Lung (tissue), 12 donors: Measurements from ENCODE around the gene EXOC3L2. TPM values are rescaled to one million over a fixed set of nuclear protein-coding genes. Genes with fewer than 3 reads are reported as not detected.
A peak's percentile ranks its signal among the peaks of the same experiment; 100 is the strongest.
"Not testable (repeated sequence)": the region's sequence is repeated elsewhere in the genome, so short reads cannot be mapped to it uniquely, and the experiment has no call there.

Experiments used
- ATAC-seq: fragments of 200-7000 bp; cut with Tn5 transposase; one replicate; pipeline ENCODE4 v1.9.1; 2020; ENCODE audit warnings: moderate number of reproducible peaks; ENCODE audit not compliant: insufficient read depth, low FRiP score
- DNase-seq, 3 donors: peaks; one replicate each; pipeline ENCODE4 v3.0.0-alpha.2; 2013 to 2017
- H3K27ac ChIP-seq, 2 donors: one replicate each; pipeline ENCODE4 v1.5.1; 2013; ENCODE audit warnings: mild to moderate bottlenecking in 2 of 2, moderate library complexity in 2 of 2, control low read depth in 1 of 2, inconsistent platforms in 1 of 2, low read depth in 1 of 2, low read length in 1 of 2
- H3K27me3 ChIP-seq, 3 donors: one replicate each; pipeline ENCODE4 v1.5.1; 2013; ENCODE audit warnings: low read length in 2 of 3; ENCODE audit not compliant: control insufficient read depth in 3 of 3, insufficient read depth in 3 of 3
- H3K36me3 ChIP-seq, 4 donors: one replicate each; pipeline ENCODE4 v1.5.1; 2013; ENCODE audit warnings: low read length in 4 of 4, mild to moderate bottlenecking in 1 of 4, moderate library complexity in 1 of 4; ENCODE audit not compliant: control insufficient read depth in 4 of 4, insufficient read depth in 4 of 4
- H3K4me1 ChIP-seq, 5 donors: one replicate each; pipeline ENCODE4 v1.5.1; 2013; ENCODE audit warnings: low read length in 5 of 5, mild to moderate bottlenecking in 2 of 5, moderate library complexity in 1 of 5; ENCODE audit not compliant: control insufficient read depth in 5 of 5, insufficient read depth in 5 of 5
- H3K4me3 ChIP-seq: one replicate; pipeline ENCODE4 v1.5.1; 2013; ENCODE audit warnings: mild to moderate bottlenecking, control low read depth, moderate library complexity
- H3K9ac ChIP-seq, 2 donors: one replicate each; pipeline ENCODE4 v1.5.1; 2013; ENCODE audit warnings: low read length in 2 of 2, control low read depth in 1 of 2; ENCODE audit not compliant: insufficient read depth in 1 of 2
- H3K9me3 ChIP-seq, 4 donors: one replicate each; pipeline ENCODE4 v1.5.1; 2013; ENCODE audit warnings: low read length in 3 of 4, mild to moderate bottlenecking in 1 of 4, moderate library complexity in 1 of 4; ENCODE audit not compliant: control insufficient read depth in 4 of 4, insufficient read depth in 3 of 4
- WGBS, 2 donors: extraction: QIAGEN DNeasy Blood & Tissue Kit; methylation state at CpG; one replicate each; pipeline ENCODE4 v1.1.7; 2013; 5-methylcytosine and 5-hydroxymethylcytosine counted together
- polyA plus RNA-seq, 2 donors: library from polyadenylated mRNA; stranded (reverse); fragments of 200-250 nt; gene quantifications; one replicate each; pipeline ENCODE4 v1.2.1, GENCODE V29; 2013
- total RNA-seq, 2 donors: library from RNA; depleted of rRNA in 1 of 2; stranded (reverse); fragments of >200 nt in 1 of 2; gene quantifications; one replicate each; pipeline ENCODE4 v1.2.1, GENCODE V29; 2014 to 2021
- TF ChIP-seq, protein P1 (sequence below): IDR thresholded peaks from 2 replicates; pipeline ENCODE4 v1.5.1; 2012; ENCODE audit warnings: mild to moderate bottlenecking; ENCODE audit errors: control extremely low read depth, extremely low read depth
- donor health status: control.
- donor health status: control.
- donor health status: Bipolar disorder and iron deficiency.
- donor health status: healthy.
- donor health status: DM: yes; HTN: yes; CAD: no.

The EXOC3L2 gene
- total and polyA plus RNA-seq, 4 donors, result 1.7 to 2.8 (median 2.4) TPM

DNA sequence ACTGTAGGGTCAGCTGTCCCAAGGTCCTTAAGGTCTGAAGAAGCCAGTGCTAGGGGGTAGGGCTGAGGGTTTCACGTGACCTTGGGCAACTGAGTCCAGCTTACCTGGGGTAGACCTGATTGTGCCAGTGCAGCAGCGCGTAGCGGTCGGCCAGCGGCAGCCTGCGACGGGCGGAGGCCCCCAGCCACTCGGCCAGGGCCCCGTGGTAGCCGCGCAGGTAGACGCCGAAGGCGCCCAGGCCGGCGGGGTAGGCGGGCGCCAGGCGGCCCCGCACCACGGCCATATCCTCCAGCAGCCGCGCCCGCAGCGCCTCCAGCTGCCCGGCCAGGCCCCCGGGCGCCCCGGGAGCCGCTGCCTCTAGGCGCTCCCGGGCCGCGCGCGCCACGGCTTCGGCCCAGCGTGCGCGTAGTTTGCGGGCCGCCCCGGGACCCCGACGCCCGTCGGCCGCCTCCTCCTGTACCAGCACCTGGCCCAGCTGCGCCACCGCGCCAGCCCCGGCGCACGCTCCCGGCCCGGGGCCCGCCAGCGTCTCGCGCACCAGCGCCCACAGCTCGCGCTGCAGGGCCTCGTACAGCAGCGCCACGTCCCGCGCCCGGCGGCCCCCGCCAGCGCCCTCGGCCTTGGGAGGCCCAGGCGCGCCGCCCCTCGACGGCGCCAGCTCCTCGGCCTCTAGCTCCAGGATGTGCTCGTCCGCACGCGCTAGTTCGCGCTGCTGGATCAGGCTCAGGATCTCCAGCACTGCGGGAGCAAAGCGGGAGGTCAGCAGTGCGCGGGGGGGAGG is 10.9 kb downstream of the EXOC3L2 start:
- Histone ChIP-seq H3K27ac (no peak overlapping the region), H3K9ac (no peak overlapping the region), H3K27me3 (peaks cover 0 to 41% (median 11%) of the 10 kb centered on the region in 3 donors), H3K9me3 (peaks cover 0 to 2% (median 0%) of the 10 kb centered on the region in 4 donors), H3K4me3 (no peak overlapping the region), H3K36me3 (no peaks in the 10 kb centered on the region), H3K4me1 (peaks cover 0 to 14% (median 0%) of the 10 kb centered on the region in 5 donors)
- TF ChIP-seq, protein P1, sequence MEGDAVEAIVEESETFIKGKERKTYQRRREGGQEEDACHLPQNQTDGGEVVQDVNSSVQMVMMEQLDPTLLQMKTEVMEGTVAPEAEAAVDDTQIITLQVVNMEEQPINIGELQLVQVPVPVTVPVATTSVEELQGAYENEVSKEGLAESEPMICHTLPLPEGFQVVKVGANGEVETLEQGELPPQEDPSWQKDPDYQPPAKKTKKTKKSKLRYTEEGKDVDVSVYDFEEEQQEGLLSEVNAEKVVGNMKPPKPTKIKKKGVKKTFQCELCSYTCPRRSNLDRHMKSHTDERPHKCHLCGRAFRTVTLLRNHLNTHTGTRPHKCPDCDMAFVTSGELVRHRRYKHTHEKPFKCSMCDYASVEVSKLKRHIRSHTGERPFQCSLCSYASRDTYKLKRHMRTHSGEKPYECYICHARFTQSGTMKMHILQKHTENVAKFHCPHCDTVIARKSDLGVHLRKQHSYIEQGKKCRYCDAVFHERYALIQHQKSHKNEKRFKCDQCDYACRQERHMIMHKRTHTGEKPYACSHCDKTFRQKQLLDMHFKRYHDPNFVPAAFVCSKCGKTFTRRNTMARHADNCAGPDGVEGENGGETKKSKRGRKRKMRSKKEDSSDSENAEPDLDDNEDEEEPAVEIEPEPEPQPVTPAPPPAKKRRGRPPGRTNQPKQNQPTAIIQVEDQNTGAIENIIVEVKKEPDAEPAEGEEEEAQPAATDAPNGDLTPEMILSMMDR, result no peak
- 55 to 60% methylated on average over 79 to 93 of the region's 93 CpGs for WGBS, 2 donors
- ATAC-seq (no peak), DNase-seq (peak; percentile 15 to 52 (median 26))

DNA sequence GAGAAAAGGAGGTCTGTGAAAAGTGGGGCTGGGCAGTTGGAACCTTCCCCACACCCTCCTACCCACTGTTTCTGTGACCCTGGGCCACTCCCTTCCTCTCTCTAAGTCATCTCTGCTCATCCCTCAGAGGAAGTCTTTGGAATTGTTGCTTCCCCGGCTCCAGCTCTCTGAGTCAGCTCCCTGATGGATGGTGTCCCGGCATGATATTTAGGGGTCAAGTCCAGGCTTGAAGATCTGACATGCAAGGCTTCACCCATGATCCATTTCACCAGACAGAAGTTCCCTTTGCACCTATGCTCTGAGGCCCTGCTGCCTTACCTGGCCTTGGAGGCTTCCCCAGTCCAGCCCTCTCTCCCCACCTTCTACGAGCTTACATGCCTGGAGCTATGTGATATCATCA is 13.3 kb downstream of the EXOC3L2 start:
- ATAC-seq (no peak), DNase-seq (no peak)
- TF ChIP-seq, protein P1, result no peak
- 59 to 74% methylated on average over 3 of the region's 3 CpGs for WGBS, 2 donors
- peaks cover 0 to 35% (median 11%) of the 10 kb centered on the region in 3 donors for H3K27me3 ChIP-seq
- peaks cover 0 to 12% (median 0%) of the 10 kb centered on the region in 5 donors for H3K4me1 ChIP-seq
- no peak overlapping the region for H3K4me3 ChIP-seq
- H3K27ac ChIP-seq, result no peak overlapping the region
- no peak overlapping the region for H3K9ac ChIP-seq
- H3K36me3 ChIP-seq, result peaks cover 0 to 3% (median 0%) of the 10 kb centered on the region in 4 donors
- H3K9me3 ChIP-seq, result peaks cover 0 to 2% (median 0%) of the 10 kb centered on the region in 4 donors

DNA sequence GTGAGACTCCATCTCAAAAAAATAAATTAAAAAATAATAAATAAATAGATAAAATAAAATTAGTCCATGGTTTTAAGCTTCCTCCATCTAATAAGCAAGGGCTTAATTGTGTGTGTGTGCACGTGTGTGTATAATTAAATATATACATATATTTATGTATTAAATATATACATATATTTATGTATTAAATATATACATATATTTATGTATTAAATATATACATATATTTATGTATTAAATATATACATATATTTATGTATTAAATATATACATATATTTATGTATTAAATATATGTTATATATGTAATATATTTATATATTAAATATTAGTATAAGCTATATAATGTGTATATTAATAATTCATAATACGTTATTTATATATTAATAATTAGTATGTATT is 16.2 kb downstream of the EXOC3L2 start:
- not testable (repeated sequence) for ATAC-seq, H3K9me3 ChIP-seq, H3K9ac ChIP-seq, H3K36me3 ChIP-seq, H3K4me1 ChIP-seq, H3K4me3 ChIP-seq, DNase-seq, H3K27ac ChIP-seq
- WGBS, 2 donors, result 93 to 97% methylated on average over 2 of the region's 2 CpGs
- peaks cover 0 to 22% (median 9%) of the 10 kb centered on the region in 3 donors for H3K27me3 ChIP-seq

DNA sequence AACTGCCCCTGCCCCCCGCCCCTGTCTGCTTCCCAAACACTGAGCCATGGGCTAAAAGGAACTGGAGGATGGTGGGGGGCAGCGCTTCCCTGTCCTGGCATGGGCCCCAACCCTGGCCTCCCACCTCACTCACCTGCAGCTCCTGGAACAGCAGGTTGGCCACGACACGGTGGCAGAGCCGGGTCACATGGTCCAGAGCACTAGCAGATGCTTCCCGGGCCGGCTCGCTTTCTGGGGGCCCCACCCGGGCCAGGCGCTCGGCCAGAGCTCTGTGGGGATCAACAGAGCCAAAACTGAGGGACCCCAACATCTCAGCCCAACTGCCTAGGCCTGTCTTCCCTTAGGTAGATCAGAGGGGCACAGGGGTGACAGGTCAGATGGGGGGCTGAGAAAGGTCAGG is 20.6 kb downstream of the EXOC3L2 start:
- H3K9me3 ChIP-seq, result no peaks in the 10 kb centered on the region
- H3K27me3 ChIP-seq, result peaks cover 0 to 2% (median 0%) of the 10 kb centered on the region in 3 donors
- TF ChIP-seq, protein P1, result no peak
- H3K4me3 ChIP-seq, result no peak overlapping the region
- no peaks in the 10 kb centered on the region for H3K4me1 ChIP-seq
- peaks cover 0 to 5% (median 0%) of the 10 kb centered on the region in 4 donors for H3K36me3 ChIP-seq
- H3K9ac ChIP-seq, result no peak overlapping the region
- DNase-seq (no peak), ATAC-seq (no peak)
- WGBS, 2 donors, result 74 to 85% methylated on average over 11 of the region's 11 CpGs
- no peak overlapping the region for H3K27ac ChIP-seq
